Medulla oblongata (tissue), 1 donor: ENCODE results near the gene SYNPR.

Experiments used
- DNase-seq: peaks from one replicate; pipeline ENCODE4 v3.0.0-alpha.2; 2015; ENCODE audit errors: extremely low spot score

Gene SYNPR

GRCh38 chr3:63471781-63472180 lies 193.7 kb downstream of the SYNPR start:
- DNase-seq: no peak

GRCh38 chr3:63473641-63474166 lies 195.6 kb downstream of the SYNPR start:
- DNase-seq: no peak

GRCh38 chr3:63474828-63475518 lies 196.9 kb downstream of the SYNPR start:
- DNase-seq: no peak

GRCh38 chr3:63477494-63478129 lies 199.5 kb downstream of the SYNPR start:
- DNase-seq: no peak

- DNase-seq: no peak
These were observed 201.0 kb downstream of the SYNPR start for GRCh38 chr3:63478990-63479660.

GRCh38 chr3:63479661-63480035 lies 201.5 kb downstream of the SYNPR start:
- DNase-seq: no peak

GRCh38 chr3:63481627-63482026 lies 203.5 kb downstream of the SYNPR start:
- no peak for DNase-seq

GRCh38 chr3:63482341-63482740 lies 204.2 kb downstream of the SYNPR start:
- no peak for DNase-seq

- DNase-seq: no peak
These were observed 214.4 kb downstream of the SYNPR start for GRCh38 chr3:63492464-63492863.

GRCh38 chr3:63493101-63493500 lies 215.0 kb downstream of the SYNPR start:
- no peak for DNase-seq

GRCh38 chr3:63494646-63495045 lies 216.5 kb downstream of the SYNPR start:
- no peak for DNase-seq

GRCh38 chr3:63497641-63498040 lies 219.5 kb downstream of the SYNPR start:
- DNase-seq: no peak

- no peak for DNase-seq
These were observed 222.1 kb downstream of the SYNPR start for GRCh38 chr3:63500196-63500595.

GRCh38 chr3:63508305-63508704 lies 230.2 kb downstream of the SYNPR start:
- no peak for DNase-seq

- DNase-seq: no peak
These were observed 230.7 kb downstream of the SYNPR start for GRCh38 chr3:63508771-63509170.

GRCh38 chr3:63513791-63514190 lies 235.7 kb downstream of the SYNPR start:
- no peak for DNase-seq

- DNase-seq: no peak
These were observed 236.6 kb downstream of the SYNPR start for GRCh38 chr3:63514678-63515077.

- DNase-seq: no peak
These were observed 241.3 kb downstream of the SYNPR start for GRCh38 chr3:63519426-63519825.

GRCh38 chr3:63521657-63522056 lies 243.5 kb downstream of the SYNPR start:
- peak; percentile 12 for DNase-seq

GRCh38 chr3:63523100-63523499 lies 245.0 kb downstream of the SYNPR start:
- no peak for DNase-seq

GRCh38 chr3:63528325-63529000 lies 250.4 kb downstream of the SYNPR start:
- no peak for DNase-seq

GRCh38 chr3:63532521-63532920 lies 254.4 kb downstream of the SYNPR start:
- DNase-seq: no peak
